ENCODE data around the gene GABARAP.

GABARAP gene

GRCh38 chr17:7239091-7240027 is 2.9 kb downstream of the GABARAP start, which contains the start of gene PHF23:
Gene PHF23 (minus strand): TSS chr17:7239457. CDS start chr17:7239279, 178 bp downstream.
- peak; percentile 99 for DNase-seq

GRCh38 chr17:7238420-7239090 is 3.7 kb downstream of the GABARAP start:
- DNase-seq: no peak

- DNase-seq: no peak
Observed at GRCh38 chr17:7237761-7238419, 4.4 kb downstream of the GABARAP start.

- DNase-seq: no peak
Observed at GRCh38 chr17:7237266-7237760, 4.9 kb downstream of the GABARAP start.

- DNase-seq: no peak
Observed at GRCh38 chr17:7236808-7237207, 5.4 kb downstream of the GABARAP start.

- no peak for DNase-seq
Observed at GRCh38 chr17:7235693-7236665, 6.3 kb downstream of the GABARAP start.

GRCh38 chr17:7234083-7234951 is 7.9 kb downstream of the GABARAP start, which contains the start of gene DVL2:
Gene DVL2 (minus strand): TSS chr17:7234517. CDS start chr17:7234262, 255 bp downstream.
- DNase-seq: peak; percentile 73 to 92

- DNase-seq: no peak
Observed at GRCh38 chr17:7233701-7234082, 8.6 kb downstream of the GABARAP start.

- no peak for DNase-seq
Observed at GRCh38 chr17:7232114-7232513, 10.1 kb downstream of the GABARAP start.

GRCh38 chr17:7229504-7229903 is 12.7 kb downstream of the GABARAP start:
- DNase-seq: no peak

GRCh38 chr17:7228920-7229319 is 13.3 kb downstream of the GABARAP start:
- DNase-seq: no peak

- DNase-seq: no peak
Observed at GRCh38 chr17:7226721-7227710, 15.2 kb downstream of the GABARAP start.

GRCh38 chr17:7225711-7226331 is 16.4 kb downstream of the GABARAP start:
- DNase-seq: no peak

GRCh38 chr17:7224661-7225111 is 17.6 kb downstream of the GABARAP start:
- DNase-seq: no peak

- no peak for DNase-seq
Observed at GRCh38 chr17:7224110-7224509, 18.1 kb downstream of the GABARAP start.

- DNase-seq: no peak
Observed at GRCh38 chr17:7223375-7223774, 18.9 kb downstream of the GABARAP start.

GRCh38 chr17:7222972-7223292 is 19.3 kb downstream of the GABARAP start:
- DNase-seq: no peak

GRCh38 chr17:7222093-7222971 is 19.9 kb downstream of the GABARAP start:
- no peak for DNase-seq
